Measurements from ENCODE around the gene NFATC1.

NFATC1 gene

GRCh38 chr18:79560861-79561210 is 165.1 kb downstream of the NFATC1 start:
- DNase-seq (ENCODE audit: extremely low read depth, insufficient read length): no peak
- H3K27me3 ChIP-seq (replicated peaks; ENCODE audit: control insufficient read depth, insufficient read depth, low read length): no peaks in the 10 kb centered on the region
- no peaks in the 10 kb centered on the region for H3K36me3 ChIP-seq (ENCODE audit: control insufficient read depth, insufficient read depth, low read length)
- no peak overlapping the region for H3K4me3 ChIP-seq (replicated peaks; ENCODE audit: low read depth, low read length)
- no peak for TF ChIP-seq CTCF (IDR thresholded peaks at IDR 0.05; ENCODE audit: insufficient read depth, low read length, poor library complexity, severe bottlenecking)

GRCh38 chr18:79563949-79564348 is 168.2 kb downstream of the NFATC1 start:
- H3K36me3 ChIP-seq (ENCODE audit: control insufficient read depth, insufficient read depth, low read length): no peaks in the 10 kb centered on the region
- no peak overlapping the region for H3K4me3 ChIP-seq (replicated peaks; ENCODE audit: low read depth, low read length)
- no peak for DNase-seq (ENCODE audit: extremely low read depth, insufficient read length)
- H3K27me3 ChIP-seq (replicated peaks; ENCODE audit: control insufficient read depth, insufficient read depth, low read length): no peaks in the 10 kb centered on the region
- TF ChIP-seq CTCF (IDR thresholded peaks at IDR 0.05; ENCODE audit: insufficient read depth, low read length, poor library complexity, severe bottlenecking): no peak

- Histone ChIP-seq H3K36me3 (ENCODE audit: control insufficient read depth, insufficient read depth, low read length) (no peaks in the 10 kb centered on the region), H3K27me3 (replicated peaks; ENCODE audit: control insufficient read depth, insufficient read depth, low read length) (no peaks in the 10 kb centered on the region), H3K4me3 (replicated peaks; ENCODE audit: low read depth, low read length) (no peak overlapping the region)
- DNase-seq (ENCODE audit: extremely low read depth, insufficient read length): no peak
- TF ChIP-seq CTCF (IDR thresholded peaks at IDR 0.05; ENCODE audit: insufficient read depth, low read length, poor library complexity, severe bottlenecking): no peak
Measured at GRCh38 chr18:79564441-79564840, 168.7 kb downstream of the NFATC1 start.

- no peaks in the 10 kb centered on the region for H3K27me3 ChIP-seq (replicated peaks; ENCODE audit: control insufficient read depth, insufficient read depth, low read length)
- no peaks in the 10 kb centered on the region for H3K36me3 ChIP-seq (ENCODE audit: control insufficient read depth, insufficient read depth, low read length)
- no peak for TF ChIP-seq CTCF (IDR thresholded peaks at IDR 0.05; ENCODE audit: insufficient read depth, low read length, poor library complexity, severe bottlenecking)
- no peak overlapping the region for H3K4me3 ChIP-seq (replicated peaks; ENCODE audit: low read depth, low read length)
- DNase-seq (ENCODE audit: extremely low read depth, insufficient read length): no peak
Measured at GRCh38 chr18:79566771-79567431, 171.2 kb downstream of the NFATC1 start.

- DNase-seq (ENCODE audit: extremely low read depth, insufficient read length): no peak
- no peak overlapping the region for H3K4me3 ChIP-seq (replicated peaks; ENCODE audit: low read depth, low read length)
- H3K36me3 ChIP-seq (ENCODE audit: control insufficient read depth, insufficient read depth, low read length): no peaks in the 10 kb centered on the region
- TF ChIP-seq CTCF (IDR thresholded peaks at IDR 0.05; ENCODE audit: insufficient read depth, low read length, poor library complexity, severe bottlenecking): no peak
- no peaks in the 10 kb centered on the region for H3K27me3 ChIP-seq (replicated peaks; ENCODE audit: control insufficient read depth, insufficient read depth, low read length)
Measured at GRCh38 chr18:79567481-79568147, 171.9 kb downstream of the NFATC1 start.

Measured in GM06990 (cell line).